Measurements from ENCODE around the gene FRMD4A.

FRMD4A gene

DNA sequence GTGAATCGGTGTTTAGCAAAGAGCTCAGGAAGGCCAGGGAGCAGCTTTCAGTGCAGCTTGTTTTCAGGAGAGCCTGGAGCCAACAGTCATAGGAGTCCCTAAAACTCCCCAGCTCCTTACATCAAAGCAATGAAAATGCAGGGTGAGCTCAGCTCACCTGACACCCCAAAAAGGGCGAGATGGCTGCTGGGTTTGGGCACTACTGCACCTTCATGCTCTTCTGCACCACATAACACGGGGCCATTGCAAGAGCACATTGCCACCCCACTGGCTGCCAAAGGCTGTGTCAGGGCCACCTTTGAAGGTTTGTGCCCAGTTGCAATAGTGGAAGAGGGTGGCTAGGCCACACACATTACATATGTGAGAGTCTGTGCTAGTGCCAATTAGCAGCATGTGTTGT, 25.0 kb upstream of the FRMD4A start:
- no peak overlapping the region for H3K4me3 ChIP-seq (ENCODE audit: low read depth, low read length)
- H3K27ac ChIP-seq, result no peak overlapping the region
- in situ Hi-C loops (cut with HindIII; ENCODE audit: low pct_ligation_motif_present, low sequenced_read_pairs), result no loop called here
- no peak for DNase-seq
- H3K27me3 ChIP-seq (replicated peaks), result no peaks in the 10 kb centered on the region
- TF ChIP-seq, protein P1, sequence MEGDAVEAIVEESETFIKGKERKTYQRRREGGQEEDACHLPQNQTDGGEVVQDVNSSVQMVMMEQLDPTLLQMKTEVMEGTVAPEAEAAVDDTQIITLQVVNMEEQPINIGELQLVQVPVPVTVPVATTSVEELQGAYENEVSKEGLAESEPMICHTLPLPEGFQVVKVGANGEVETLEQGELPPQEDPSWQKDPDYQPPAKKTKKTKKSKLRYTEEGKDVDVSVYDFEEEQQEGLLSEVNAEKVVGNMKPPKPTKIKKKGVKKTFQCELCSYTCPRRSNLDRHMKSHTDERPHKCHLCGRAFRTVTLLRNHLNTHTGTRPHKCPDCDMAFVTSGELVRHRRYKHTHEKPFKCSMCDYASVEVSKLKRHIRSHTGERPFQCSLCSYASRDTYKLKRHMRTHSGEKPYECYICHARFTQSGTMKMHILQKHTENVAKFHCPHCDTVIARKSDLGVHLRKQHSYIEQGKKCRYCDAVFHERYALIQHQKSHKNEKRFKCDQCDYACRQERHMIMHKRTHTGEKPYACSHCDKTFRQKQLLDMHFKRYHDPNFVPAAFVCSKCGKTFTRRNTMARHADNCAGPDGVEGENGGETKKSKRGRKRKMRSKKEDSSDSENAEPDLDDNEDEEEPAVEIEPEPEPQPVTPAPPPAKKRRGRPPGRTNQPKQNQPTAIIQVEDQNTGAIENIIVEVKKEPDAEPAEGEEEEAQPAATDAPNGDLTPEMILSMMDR (IDR thresholded peaks at IDR 0.05; ENCODE audit: low read depth, low read length, missing control alignments), result no peak
- no peaks in the 10 kb centered on the region for H3K36me3 ChIP-seq (replicated peaks)

DNA sequence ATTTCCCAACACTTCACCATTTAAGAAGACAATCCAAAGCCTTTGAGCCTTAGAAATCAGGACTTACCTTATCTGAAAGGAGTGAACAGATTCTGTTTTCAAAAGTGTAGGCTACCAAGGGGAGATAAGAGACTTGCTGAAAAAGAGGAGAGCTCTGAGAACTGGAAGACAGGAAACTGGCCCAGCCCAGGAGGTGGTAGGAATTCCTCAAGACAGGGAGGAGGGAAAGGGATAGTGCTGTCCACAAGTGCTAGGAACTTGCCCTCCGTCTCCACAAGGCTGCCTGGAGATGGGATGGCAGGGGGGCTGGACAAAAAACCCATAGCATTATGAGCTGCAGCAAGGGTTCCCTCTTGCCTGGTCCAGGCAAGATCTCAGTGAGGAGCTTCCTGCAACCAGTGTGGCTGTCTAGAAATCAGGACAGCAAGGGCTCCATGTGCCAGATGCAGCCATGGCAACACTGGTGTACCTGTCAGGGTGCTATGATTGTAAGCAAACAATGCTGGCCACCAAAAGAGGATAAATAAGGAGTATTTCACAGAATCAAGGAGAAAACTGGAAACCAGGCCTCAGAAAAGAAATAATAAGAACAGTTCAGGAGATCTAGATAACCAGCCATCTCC, 22.7 kb upstream of the FRMD4A start:
- H3K27ac ChIP-seq, result no peak overlapping the region
- H3K36me3 ChIP-seq (replicated peaks), result no peaks in the 10 kb centered on the region
- no peak overlapping the region for H3K4me3 ChIP-seq (ENCODE audit: low read depth, low read length)
- DNase-seq, result no peak
- TF ChIP-seq, protein P1 (IDR thresholded peaks at IDR 0.05; ENCODE audit: low read depth, low read length, missing control alignments), result no peak
- in situ Hi-C loops (cut with HindIII; ENCODE audit: low pct_ligation_motif_present, low sequenced_read_pairs), result no loop called here
- H3K27me3 ChIP-seq (replicated peaks), result no peaks in the 10 kb centered on the region

DNA sequence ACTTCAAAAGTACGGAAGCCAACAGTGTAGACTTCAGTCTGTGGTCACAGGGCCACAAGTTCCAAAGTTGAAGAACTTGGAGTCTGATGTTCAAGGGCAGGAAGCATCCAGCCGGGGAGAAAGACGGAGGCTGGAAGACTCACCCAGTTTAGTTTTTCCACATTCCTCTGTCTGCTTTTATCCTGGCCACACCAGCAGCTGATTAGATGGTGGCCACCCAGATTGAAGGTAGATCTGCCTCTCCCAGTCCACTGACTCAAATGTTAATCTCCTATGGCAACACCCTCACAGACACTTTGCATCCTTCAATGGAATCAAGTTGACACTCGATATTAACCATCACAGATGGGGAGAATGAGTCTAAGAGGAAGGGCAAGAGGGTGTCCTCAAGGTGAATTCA, 19.3 kb upstream of the FRMD4A start:
- in situ Hi-C loops (cut with HindIII; ENCODE audit: low pct_ligation_motif_present, low sequenced_read_pairs), result no loop called here
- no peaks in the 10 kb centered on the region for H3K36me3 ChIP-seq (replicated peaks)
- TF ChIP-seq, protein P1 (IDR thresholded peaks at IDR 0.05; ENCODE audit: low read depth, low read length, missing control alignments), result no peak

DNA sequence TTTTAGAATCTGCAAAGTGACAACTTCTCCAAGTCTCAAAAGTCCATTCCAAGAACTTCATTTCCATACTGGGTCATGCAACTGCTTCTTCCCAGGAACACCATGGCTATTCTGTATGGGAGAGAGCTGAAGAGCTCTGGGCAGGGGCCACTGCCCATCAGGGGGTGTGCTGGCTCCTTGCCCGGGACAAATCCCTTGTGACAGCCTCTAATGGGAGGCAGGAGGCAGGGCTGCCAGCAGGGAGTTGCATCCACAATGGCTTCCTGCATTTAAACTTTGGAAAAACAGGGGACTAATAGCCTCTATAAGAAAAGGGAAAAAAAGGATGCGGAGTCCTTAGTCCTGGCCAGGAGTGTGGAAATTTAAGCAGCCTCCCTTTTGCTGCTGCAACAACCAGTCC, 18.4 kb upstream of the FRMD4A start:
- no peak for DNase-seq
- TF ChIP-seq, protein P1 (IDR thresholded peaks at IDR 0.05; ENCODE audit: low read depth, low read length, missing control alignments), result no peak
- Histone ChIP-seq H3K27me3 (replicated peaks) (no peaks in the 10 kb centered on the region), H3K36me3 (replicated peaks) (no peaks in the 10 kb centered on the region), H3K27ac (no peak overlapping the region), H3K4me3 (ENCODE audit: low read depth, low read length) (no peak overlapping the region)
- in situ Hi-C loops (cut with HindIII; ENCODE audit: low pct_ligation_motif_present, low sequenced_read_pairs), result no loop called here

More for the DNA sequence above, 19.3 kb upstream of the FRMD4A start:
- H3K27ac ChIP-seq, result no peak overlapping the region
- DNase-seq, result no peak
- H3K27me3 ChIP-seq (replicated peaks), result no peaks in the 10 kb centered on the region
- H3K4me3 ChIP-seq (ENCODE audit: low read depth, low read length), result no peak overlapping the region

DNA sequence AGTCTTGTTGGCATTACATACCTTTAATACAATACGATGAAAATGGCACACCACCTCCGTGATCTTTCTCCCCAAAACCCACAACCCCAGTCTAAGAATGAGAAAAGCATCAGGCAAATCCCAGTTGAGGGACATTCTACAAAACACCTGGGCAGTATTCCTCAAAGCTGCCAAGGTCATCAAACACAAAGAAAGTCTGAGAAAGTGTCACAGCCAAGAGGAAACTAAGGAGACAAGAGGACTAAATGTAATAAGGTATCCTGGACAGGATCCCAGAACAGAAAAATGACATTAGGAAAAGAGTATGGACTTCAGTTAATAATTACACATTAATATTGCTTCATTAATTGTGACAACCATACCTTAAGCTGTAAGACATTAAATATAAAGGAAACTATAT, 14.5 kb upstream of the FRMD4A start:
- H3K4me3 ChIP-seq (ENCODE audit: low read depth, low read length), result no peak overlapping the region
- DNase-seq, result no peak
- no peak overlapping the region for H3K27ac ChIP-seq
- H3K36me3 ChIP-seq (replicated peaks), result no peaks in the 10 kb centered on the region
- in situ Hi-C loops (cut with HindIII; ENCODE audit: low pct_ligation_motif_present, low sequenced_read_pairs), result no loop called here
- TF ChIP-seq, protein P1 (IDR thresholded peaks at IDR 0.05; ENCODE audit: low read depth, low read length, missing control alignments), result no peak
- H3K27me3 ChIP-seq (replicated peaks), result no peaks in the 10 kb centered on the region

Data from brain microvascular endothelial cell (primary cell).